Measurements from ENCODE around the gene HSD17B12. TPM values are rescaled to one million over a fixed set of nuclear protein-coding genes. Genes with fewer than 3 reads are reported as not detected.

The HSD17B12 gene
- total and polyA plus RNA-seq, 2 of the 8 experiments (the other 6 are each of a cell fraction or from before 2014, with no cell fraction given) = 46.0 to 121 TPM

DNA sequence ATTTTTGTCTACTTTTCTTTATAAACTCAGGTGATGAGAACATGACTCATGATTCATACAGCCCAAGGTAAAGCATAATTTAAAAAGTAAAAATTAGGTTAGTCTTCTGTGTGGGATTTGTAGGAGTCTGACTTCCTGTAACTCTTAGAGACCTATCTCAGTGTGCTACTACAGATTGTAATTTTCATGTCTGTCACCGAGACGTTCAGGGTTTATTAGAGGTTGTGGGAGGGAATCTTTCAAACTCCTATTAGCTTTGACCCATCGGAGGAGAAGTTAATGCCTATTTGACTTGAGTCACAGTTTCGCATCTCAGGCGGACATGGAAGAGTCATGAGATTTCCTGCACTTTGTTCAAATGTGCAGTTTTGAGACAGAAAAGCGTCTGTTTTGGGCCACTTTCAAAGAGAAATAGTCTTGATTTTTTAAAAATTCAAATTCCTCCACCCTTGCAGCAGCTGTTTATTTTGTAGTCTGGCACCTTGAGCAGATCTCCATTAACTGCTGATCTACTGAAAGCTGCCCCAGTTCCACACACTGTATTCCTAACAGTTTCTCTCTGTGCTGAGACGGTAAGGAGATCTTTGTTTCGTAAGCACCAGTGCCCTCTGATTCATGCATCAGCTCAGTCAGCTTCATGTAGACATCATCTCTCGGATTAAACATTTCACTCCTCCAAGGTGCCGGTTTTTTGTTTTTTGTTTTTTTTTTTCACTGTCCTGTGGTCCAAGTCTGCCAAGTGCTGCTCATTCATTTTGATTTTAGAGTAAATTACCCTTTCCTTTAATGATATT, 224.4 kb downstream of the HSD17B12 start:
- no peak overlapping the region for H2AFZ ChIP-seq (ENCODE audit: low read length)
- H2BK12ac ChIP-seq (ENCODE audit: low read depth, low read length) = no peak overlapping the region
- no peaks in the 10 kb centered on the region for H3K79me2 ChIP-seq (ENCODE audit: control insufficient read depth in 1 of 2, insufficient read depth in 2 of 2, low read length in 2 of 2)
- POLR2A ChIA-PET (ENCODE audit: partially characterized antibody) = interaction anchor here (1.0 to 1.3 kb wide), 2 partner anchors 17 to 19 kb away, joined by 3 read pairs; no protein-coding TSS in a partner anchor
- H3K27me3 ChIP-seq (replicated peaks in 1 of 4; ENCODE audit: control insufficient read depth in 3 of 4, extremely low read depth in 1 of 4, insufficient read depth in 3 of 4, low read length in 3 of 4) = no peaks in the 10 kb centered on the region; a peak in 1 of 7 replicates
- H3K56ac ChIP-seq (replicated peaks; ENCODE audit: insufficient read length, low read depth, low read length) = no peak overlapping the region
- H3K9ac ChIP-seq (replicated peaks in 1 of 4; ENCODE audit: extremely low read depth in 1 of 4, low read depth in 3 of 4, low read length in 3 of 4) = no peak overlapping the region
- no peak overlapping the region for H2BK20ac ChIP-seq (ENCODE audit: low read length)
- no peak overlapping the region for H3K23ac ChIP-seq (ENCODE audit: insufficient read length)
- no peaks in the 10 kb centered on the region; the same call in 1 of the 2 replicates for H3K23me2 ChIP-seq (ENCODE audit: low read depth, low read length)
- H3K4ac ChIP-seq (replicated peaks; ENCODE audit: insufficient read length, low read depth, low read length) = no peak overlapping the region
- DNase-seq (ENCODE audit: low read depth in 1 of 2, low spot score in 2 of 2) (no peak), FAIRE-seq (no peak)
- H3K79me1 ChIP-seq (ENCODE audit: low read depth, low read length) = no peaks in the 10 kb centered on the region
- peaks cover 0 to 4% (median 0%) of the 10 kb centered on the region in 4 experiments; a peak in 1 of 8 replicates for H3K36me3 ChIP-seq (ENCODE audit: control insufficient read depth in 2 of 4, insufficient read depth in 4 of 4, low read length in 3 of 4)
- no peak overlapping the region for H4K91ac ChIP-seq (replicated peaks; ENCODE audit: insufficient read length, low read length)
- CTCF ChIA-PET (ENCODE audit: partially characterized antibody) = interaction anchor here (0.8 to 7.1 kb wide), 6 partner anchors 9 to 228 kb away, joined by 3 to 42 read pairs (median 6); no protein-coding TSS in a partner anchor
- H3K14ac ChIP-seq (ENCODE audit: insufficient read length) = no peak overlapping the region
- no peak overlapping the region for H3K4me2 ChIP-seq (ENCODE audit: insufficient read depth in 1 of 2, low read depth in 2 of 2, low read length in 2 of 2)
- no peak overlapping the region for H2BK15ac ChIP-seq (ENCODE audit: low read length)
- no peaks in the 10 kb centered on the region for H3K9me3 ChIP-seq (ENCODE audit: insufficient read depth in 2 of 2, low read depth in 1 of 2, low read length in 1 of 2)
- H2BK120ac ChIP-seq (replicated peaks; ENCODE audit: low read depth, low read length) = no peak overlapping the region
- H4K20me1 ChIP-seq (replicated peaks in 1 of 2; ENCODE audit: control insufficient read depth in 1 of 2, insufficient read depth in 2 of 2, low read length in 2 of 2) = no peaks in the 10 kb centered on the region
- no peak overlapping the region for H4K5ac ChIP-seq (ENCODE audit: insufficient read length, low read depth, low read length)
- H3K27ac ChIP-seq (ENCODE audit: low read depth, low read length) = no peak overlapping the region
- no peak overlapping the region for H2AK5ac ChIP-seq (ENCODE audit: low read depth, low read length)
- no peaks in the 10 kb centered on the region for H3K4me1 ChIP-seq (replicated peaks in 1 of 4; ENCODE audit: control insufficient read depth in 3 of 4, insufficient read depth in 4 of 4, low read length in 3 of 4)
- 88% methylated on average over 10 of the region's 10 CpGs; no CpG with 5 or more reads in 1 of the 2 experiments for whole genome bisulfite sequencing, 2 experiments (ENCODE audit: extremely low coverage in 1 of 2, insufficient coverage in 1 of 2, insufficient read length in 1 of 2, insufficient replicate concordance in 2 of 2, low coverage in 1 of 2, low lambda C conversion rate in 2 of 2, missing lambda C conversion rate in 1 of 2)
- H3K4me3 ChIP-seq (ENCODE audit: extremely low read depth in 1 of 4, insufficient read depth in 2 of 4, low read depth in 3 of 4, low read length in 4 of 4) = no peak overlapping the region
- no peak overlapping the region for H2BK5ac ChIP-seq (ENCODE audit: low read depth, low read length)
- no peak overlapping the region for H4K8ac ChIP-seq (ENCODE audit: extremely low read depth, insufficient read depth, low read length)
- no peak overlapping the region for H3K18ac ChIP-seq (ENCODE audit: extremely low read depth, low read length)
- TF ChIP-seq HDAC6 (IDR thresholded peaks at IDR 0.05; ENCODE audit: low read depth, low read length) = no peak
- TF ChIP-seq MAFK (IDR thresholded peaks at IDR 0.05; ENCODE audit: low read depth, low read length) = no peak
- TF ChIP-seq SUZ12 (IDR thresholded peaks at IDR 0.05; ENCODE audit: low read length) = no peak
- TF ChIP-seq BACH1 (IDR thresholded peaks at IDR 0.05; ENCODE audit: low read length) = no peak
- no peak for TF ChIP-seq CBX8 (IDR thresholded peaks at IDR 0.05; ENCODE audit: borderline replicate concordance, low read depth, low read length)
- TF ChIP-seq EGR1 (IDR thresholded peaks at IDR 0.05; ENCODE audit: borderline replicate concordance, low read depth, low read length) = no peak
- no peak for TF ChIP-seq KDM1A (IDR thresholded peaks at IDR 0.05; ENCODE audit: borderline replicate concordance, low read length)
- no peak for TF ChIP-seq CTBP2 (IDR thresholded peaks at IDR 0.05; ENCODE audit: borderline replicate concordance, insufficient read depth, insufficient read length, low read length)
- TF ChIP-seq, protein P1, sequence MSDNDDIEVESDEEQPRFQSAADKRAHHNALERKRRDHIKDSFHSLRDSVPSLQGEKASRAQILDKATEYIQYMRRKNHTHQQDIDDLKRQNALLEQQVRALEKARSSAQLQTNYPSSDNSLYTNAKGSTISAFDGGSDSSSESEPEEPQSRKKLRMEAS (IDR thresholded peaks at IDR 0.05) = no peak
- TF ChIP-seq, protein P2, sequence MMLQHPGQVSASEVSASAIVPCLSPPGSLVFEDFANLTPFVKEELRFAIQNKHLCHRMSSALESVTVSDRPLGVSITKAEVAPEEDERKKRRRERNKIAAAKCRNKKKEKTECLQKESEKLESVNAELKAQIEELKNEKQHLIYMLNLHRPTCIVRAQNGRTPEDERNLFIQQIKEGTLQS (IDR thresholded peaks at IDR 0.05; ENCODE audit: insufficient read depth, low read depth, low read length) = no peak
- TF ChIP-seq SP2 (IDR thresholded peaks at IDR 0.05; ENCODE audit: low read length) = no peak
- no peak for TF ChIP-seq TCF12 (IDR thresholded peaks at IDR 0.05; ENCODE audit: low read depth, low read length)

Data from H1 (cell line).